H9 (cell line): Measurements from ENCODE around the gene CTNNA3. TPM values are rescaled to one million over a fixed set of nuclear protein-coding genes. Genes with fewer than 3 reads are reported as not detected.

Experiments
- DNase-seq: peaks from one replicate; pipeline ENCODE4 v3.0.0-alpha.2; 2017
- H2AFZ ChIP-seq: one replicate; pipeline ENCODE4 v1.6.1; 2013; ENCODE audit warnings: mild to moderate bottlenecking, low read length, control low read depth, moderate library complexity
- H2AK5ac ChIP-seq: 2 replicates; pipeline ENCODE4 v1.6.1; 2013; ENCODE audit warnings: low read length, control low read depth, mixed read lengths; ENCODE audit not compliant: insufficient read length
- H2BK120ac ChIP-seq: one replicate; pipeline ENCODE4 v1.6.1; 2013; ENCODE audit warnings: low read depth, mild to moderate bottlenecking, low read length, control low read depth, inconsistent platforms; ENCODE audit not compliant: poor library complexity, severe bottlenecking
- H2BK12ac ChIP-seq: 2 replicates; pipeline ENCODE4 v1.6.1; 2013; ENCODE audit warnings: low read length, control low read depth, mixed read lengths, low read depth; ENCODE audit not compliant: insufficient read length
- H2BK15ac ChIP-seq: 2 replicates; pipeline ENCODE4 v1.6.1; 2013; ENCODE audit warnings: low read depth, low read length, control low read depth
- H2BK20ac ChIP-seq: one replicate; pipeline ENCODE4 v1.6.1; 2013; ENCODE audit warnings: low read depth, mild to moderate bottlenecking, low read length, control low read depth, inconsistent platforms; ENCODE audit not compliant: poor library complexity, severe bottlenecking
- H2BK5ac ChIP-seq: 2 replicates; pipeline ENCODE4 v1.6.1; 2013; ENCODE audit warnings: low read length, control low read depth, mixed read lengths; ENCODE audit not compliant: insufficient read length
- H3K14ac ChIP-seq: 2 replicates; pipeline ENCODE4 v1.6.1; 2013; ENCODE audit warnings: low read length, control low read depth; ENCODE audit not compliant: insufficient read depth
- H3K18ac ChIP-seq: 2 replicates; pipeline ENCODE4 v1.6.1; 2013; ENCODE audit warnings: low read depth, mild to moderate bottlenecking, mixed read lengths, low read length, control low read depth; ENCODE audit not compliant: insufficient read length
- H3K23ac ChIP-seq: 2 replicates; pipeline ENCODE4 v1.6.1; 2013; ENCODE audit warnings: low read length, control low read depth, mixed read lengths, low read depth; ENCODE audit not compliant: insufficient read length
- H3K23me2 ChIP-seq: 2 replicates; pipeline ENCODE4 v1.6.1; 2013; ENCODE audit warnings: low read depth, mild to moderate bottlenecking, mixed read lengths, low read length, control low read depth; ENCODE audit not compliant: insufficient read length, poor library complexity, severe bottlenecking
- H3K27ac ChIP-seq: 2 replicates; pipeline ENCODE4 v1.5.1; 2013; ENCODE audit warnings: low read length, control low read depth, mixed read lengths, low read depth; ENCODE audit not compliant: insufficient read length
- H3K27me3 ChIP-seq: 2 replicates; pipeline ENCODE4 v1.6.1; 2013; ENCODE audit warnings: low read length, control low read depth, inconsistent platforms; ENCODE audit not compliant: insufficient read depth
- H3K4ac ChIP-seq: 2 replicates; pipeline ENCODE4 v1.6.1; 2013; ENCODE audit warnings: low read depth, mild to moderate bottlenecking, control low read depth, inconsistent platforms, low read length, moderate library complexity
- H3K4me1 ChIP-seq: 2 replicates; pipeline ENCODE4 v1.6.1; 2013; ENCODE audit warnings: low read length, control low read depth, inconsistent platforms; ENCODE audit not compliant: insufficient read depth
- H3K4me2 ChIP-seq: 2 replicates; pipeline ENCODE4 v1.6.1; 2013; ENCODE audit warnings: low read length, control low read depth, mixed read lengths; ENCODE audit not compliant: insufficient read length, insufficient read depth
- H3K56ac ChIP-seq: 2 replicates; pipeline ENCODE4 v1.6.1; 2013; ENCODE audit warnings: low read depth, mild to moderate bottlenecking, mixed read lengths, low read length, control low read depth; ENCODE audit not compliant: insufficient read length
- H3K79me1 ChIP-seq: 2 replicates; pipeline ENCODE4 v1.6.1; 2013; ENCODE audit warnings: low read depth, mild to moderate bottlenecking, moderate library complexity, low read length, control low read depth, inconsistent platforms; ENCODE audit not compliant: insufficient read depth, poor library complexity, severe bottlenecking
- H3K79me2 ChIP-seq: 2 replicates; pipeline ENCODE4 v1.6.1; 2013; ENCODE audit warnings: low read length, control low read depth, inconsistent platforms; ENCODE audit not compliant: insufficient read depth
- H3K9ac ChIP-seq: 2 replicates; pipeline ENCODE4 v1.6.1; 2013; ENCODE audit warnings: low read length, control low read depth, mixed read lengths; ENCODE audit not compliant: insufficient read length; ENCODE audit errors: extremely low read depth
- H3K9me3 ChIP-seq: one replicate; pipeline ENCODE4 v1.6.1; 2013; ENCODE audit warnings: low read depth, low read length, inconsistent platforms; ENCODE audit not compliant: control insufficient read depth
- H3T11ph ChIP-seq: one replicate; pipeline ENCODE4 v1.6.1; 2013; ENCODE audit warnings: mild to moderate bottlenecking, low read length, control low read depth, inconsistent platforms
- H4K20me1 ChIP-seq: one replicate; pipeline ENCODE4 v1.6.1; 2013; ENCODE audit not compliant: control insufficient read depth, insufficient read length, insufficient read depth
- H4K5ac ChIP-seq: 2 replicates; pipeline ENCODE4 v1.6.1; 2013; ENCODE audit warnings: low read depth, mild to moderate bottlenecking, mixed read lengths, low read length, control low read depth; ENCODE audit not compliant: insufficient read length
- H4K8ac ChIP-seq: replicated peaks from 2 replicates; pipeline ENCODE4 v1.6.1; 2013; ENCODE audit warnings: low read length, control low read depth, mixed read lengths, low read depth; ENCODE audit not compliant: insufficient read length
- H4K91ac ChIP-seq: 2 replicates; pipeline ENCODE4 v1.6.1; 2013; ENCODE audit warnings: low read depth, mild to moderate bottlenecking, moderate library complexity, mixed read lengths, low read length, control low read depth; ENCODE audit not compliant: insufficient read length
- H3K27ac Mint-ChIP-seq, 3 experiments: 2 replicates in 2 of 3; 3 replicates in 1 of 3; pipeline ENCODE4 v1.8.0; 2020 to 2021; ENCODE audit warnings: mixed read lengths in 3 of 3, mild to moderate bottlenecking in 1 of 3, moderate library complexity in 1 of 3
- H3K27me3 Mint-ChIP-seq: 2 replicates; pipeline ENCODE4 v1.8.0; 2021; ENCODE audit warnings: low read depth, mild to moderate bottlenecking, moderate library complexity, mixed read lengths
- H3K36me3 Mint-ChIP-seq, 3 experiments: 2 replicates in 2 of 3; 3 replicates in 1 of 3; pipeline ENCODE4 v1.8.0; 2020 to 2021; ENCODE audit warnings: low read depth in 3 of 3, mixed read lengths in 3 of 3; ENCODE audit not compliant: insufficient read depth in 1 of 3
- H3K4me1 Mint-ChIP-seq, 2 experiments: 2 replicates each; pipeline ENCODE4 v1.8.0; 2020; ENCODE audit warnings: mixed read lengths in 2 of 2
- H3K4me3 Mint-ChIP-seq, 2 experiments: 2 replicates in 1 of 2; 3 replicates in 1 of 2; pipeline ENCODE4 v1.8.0; 2020 to 2021; ENCODE audit warnings: mild to moderate bottlenecking in 2 of 2, mixed read lengths in 2 of 2, moderate library complexity in 1 of 2
- H3K9me3 Mint-ChIP-seq, 2 experiments: 2 replicates in 1 of 2; 3 replicates in 1 of 2; pipeline ENCODE4 v1.8.0; 2020; ENCODE audit warnings: mild to moderate bottlenecking in 2 of 2, mixed read lengths in 2 of 2, moderate library complexity in 1 of 2
- CTCF ChIP-seq: fragments of 200-600 bp; sonication (generic); conservative IDR thresholded peaks from 3 replicates; pipeline ENCODE4 v1.8.0; 2021; ENCODE audit warnings: antibody characterized with exemption, mild to moderate bottlenecking
- WGBS: extraction: QIAGEN DNeasy Blood & Tissue Kit; methylation state at CpG from one replicate; pipeline ENCODE4 v1.1.7; 2013; ENCODE audit warnings: missing lambda C conversion rate, low lambda C conversion rate, mixed read lengths; ENCODE audit not compliant: insufficient read length; ENCODE audit errors: extremely low coverage; 5-methylcytosine and 5-hydroxymethylcytosine counted together
- total RNA-seq: library from RNA; stranded (reverse); gene quantifications from 2 replicates; pipeline ENCODE4 v1.2.1, GENCODE V29; 2021

CTNNA3 gene
- total RNA-seq, 1 experiment from 2014 or later, result 3.3 TPM

- H2BK20ac ChIP-seq, result no peak overlapping the region
- H3K36me3 Mint-ChIP-seq, result peaks cover 0 to 5% (median 0%) of the 10 kb centered on the region in 3 experiments; a peak in 2 of 7 replicates
- no peak overlapping the region for H2AK5ac ChIP-seq
- H4K8ac ChIP-seq, result no peak overlapping the region
- H2BK12ac ChIP-seq, result no peak overlapping the region
- no peak overlapping the region for H3K23ac ChIP-seq
- H3K79me1 ChIP-seq, result no peaks in the 10 kb centered on the region
- no peak overlapping the region for H2BK5ac ChIP-seq
- H3K9me3 Mint-ChIP-seq, result no peaks in the 10 kb centered on the region; a peak in 2 of 5 replicates
- no peak overlapping the region for H3K4me2 ChIP-seq
- no peak overlapping the region for H3K18ac ChIP-seq
- no peak overlapping the region for H3K56ac ChIP-seq
- no peaks in the 10 kb centered on the region for H3K9me3 ChIP-seq
- no peaks in the 10 kb centered on the region for H4K20me1 ChIP-seq
- H3K27me3 ChIP-seq, result no peaks in the 10 kb centered on the region
- no peak for DNase-seq
- no CpG with 5 or more reads among the region's 4 CpGs for WGBS
- no peak overlapping the region for H4K5ac ChIP-seq
- H3K23me2 ChIP-seq, result no peaks in the 10 kb centered on the region
- H3K4ac ChIP-seq, result no peak overlapping the region
- no peak overlapping the region for H2BK120ac ChIP-seq
- H3K27ac ChIP-seq, result no peak overlapping the region
- no peak overlapping the region for H3K27ac Mint-ChIP-seq
- H3K4me3 Mint-ChIP-seq, result no peak overlapping the region
- no peaks in the 10 kb centered on the region for H3K27me3 Mint-ChIP-seq
- no peak overlapping the region for H4K91ac ChIP-seq
- no peak for TF ChIP-seq CTCF
- no peak overlapping the region for H2AFZ ChIP-seq
- no peak overlapping the region for H3T11ph ChIP-seq
- no peaks in the 10 kb centered on the region for H3K79me2 ChIP-seq
- no peak overlapping the region for H2BK15ac ChIP-seq
- peaks cover 0 to 2% of the 10 kb centered on the region in 2 experiments; a peak in 2 of 4 replicates for H3K4me1 Mint-ChIP-seq
- no peak overlapping the region for H3K14ac ChIP-seq
- no peaks in the 10 kb centered on the region for H3K4me1 ChIP-seq
- no peak overlapping the region for H3K9ac ChIP-seq
These were observed 731.0 kb downstream of the CTNNA3 start for GRCh38 chr10:66964946-66965345.
